Astrocyte (in vitro differentiated cells and primary cell): ENCODE data around the gene MRPL41.
"Not testable (repeated sequence)": the region's sequence is repeated elsewhere in the genome, so short reads cannot be mapped to it uniquely, and the experiment has no call there.

Experiments used
- CTCF ChIP-seq: IDR thresholded peaks from 2 replicates; pipeline ENCODE4 v1.5.1; 2011; ENCODE audit warnings: low read depth, mild to moderate bottlenecking, inconsistent platforms, low read length, moderate library complexity; ENCODE audit not compliant: insufficient read depth
- EZH2 ChIP-seq: IDR thresholded peaks from 2 replicates; pipeline ENCODE4 v1.6.1; 2012; ENCODE audit warnings: mild to moderate bottlenecking, low read length, inconsistent platforms; ENCODE audit not compliant: insufficient read depth

GRCh38 chr9:137553654-137554053 lies 2.0 kb downstream of the MRPL41 start:
- not testable (repeated sequence) for TF ChIP-seq EZH2, CTCF
